Endothelial cell of umbilical vein (primary cell): ENCODE data around the gene H2BK1. TPM values are rescaled to one million over a fixed set of nuclear protein-coding genes. Genes with fewer than 3 reads are reported as not detected.

ENCODE experiments used
- BruUV-seq: library from RNA; stranded (reverse); fragments of 400-500 nt; replicated peaks from 2 replicates; lab custom pipeline; 2021; lab: Mats Ljungman, UMichigan
- CTCF ChIA-PET: fragments of 300-600, 350-600 bp; sonication (Branson Sonifier 250); formaldehyde crosslinking; loops from one replicate; lab custom pipeline; 2021; ENCODE audit warnings: antibody characterized with exemption, inconsistent platforms; lab: Charles Lee
- POLR2A ChIA-PET: fragments of 300-600, 350-600 bp; sonication (Branson Sonifier 250); formaldehyde crosslinking; loops from one replicate; lab custom pipeline; 2021; ENCODE audit warnings: antibody characterized with exemption, inconsistent platforms; lab: Charles Lee
- DNase-seq: peaks from one replicate; pipeline ENCODE4 v3.0.0-alpha.2; 2011; ENCODE audit warnings: low read depth, low spot score
- FAIRE-seq: peaks from 2 replicates; lab custom pipeline; 2011; peaks lifted over from hg19 to GRCh38; lab: Jason Lieb, UNC
- H2AFZ ChIP-seq: 2 replicates; pipeline ENCODE4 v1.6.0; 2012; ENCODE audit warnings: low read depth, low read length, control low read depth, inconsistent platforms
- H3K27ac ChIP-seq: 2 replicates; pipeline ENCODE4 v1.5.1; 2011; ENCODE audit warnings: low read depth, mild to moderate bottlenecking, control low read depth, low read length, moderate library complexity; ENCODE audit not compliant: insufficient read depth
- H3K27me3 ChIP-seq, 2 experiments: 2 replicates each; pipeline versions ENCODE4 v1.6.0 to v1.6.1; 2011; ENCODE audit warnings: low read length in 2 of 2, mixed read lengths in 1 of 2; ENCODE audit not compliant: control insufficient read depth in 2 of 2, insufficient read depth in 2 of 2
- H3K36me3 ChIP-seq, 2 experiments: 2 replicates in 1 of 2; 3 replicates in 1 of 2; pipeline ENCODE4 v1.5.1; 2011; ENCODE audit warnings: low read length in 2 of 2, mild to moderate bottlenecking in 1 of 2, moderate library complexity in 1 of 2; ENCODE audit not compliant: control insufficient read depth in 2 of 2, insufficient read depth in 2 of 2; ENCODE audit errors: extremely low read depth in 1 of 2
- H3K4me1 ChIP-seq: 3 replicates; pipeline ENCODE4 v1.5.1; 2011; ENCODE audit warnings: mild to moderate bottlenecking, low read length; ENCODE audit not compliant: control insufficient read depth, insufficient read depth; ENCODE audit errors: extremely low read depth
- H3K4me2 ChIP-seq: 2 replicates; pipeline ENCODE4 v1.6.1; 2011; ENCODE audit warnings: low read length, control low read depth, mixed read lengths; ENCODE audit not compliant: insufficient read depth
- H3K4me3 ChIP-seq, 3 experiments: fragments of 200-600 bp in 1 of 3; sonication (generic), shearing (Covaris generic) in 1 of 3; replicated peaks in 1 of 3; 2 replicates each; pipeline ENCODE4 v1.5.1; 2011 to 2016; ENCODE audit warnings: control low read depth in 3 of 3, low read length in 3 of 3, mild to moderate bottlenecking in 2 of 3, inconsistent platforms in 1 of 3, low read depth in 1 of 3, moderate library complexity in 1 of 3; ENCODE audit not compliant: insufficient read depth in 1 of 3
- H3K79me2 ChIP-seq: 2 replicates; pipeline ENCODE4 v1.6.0; 2012; ENCODE audit warnings: low read length, inconsistent platforms; ENCODE audit not compliant: control insufficient read depth, insufficient read depth
- H3K9ac ChIP-seq: replicated peaks from 2 replicates; pipeline ENCODE3; 2011; ENCODE audit warnings: low read length, control low read depth; ENCODE audit not compliant: insufficient read depth; ENCODE audit errors: extremely low read depth
- H3K9me1 ChIP-seq: replicated peaks from 3 replicates; pipeline ENCODE4 v1.6.0; 2011; ENCODE audit warnings: mild to moderate bottlenecking, low read length; ENCODE audit not compliant: control insufficient read depth, insufficient read depth; ENCODE audit errors: extremely low read depth
- H3K9me3 ChIP-seq: replicated peaks from 2 replicates; pipeline ENCODE4 v1.5.1; 2012; ENCODE audit warnings: low read length, inconsistent platforms; ENCODE audit not compliant: control insufficient read depth, insufficient read depth
- H4K20me1 ChIP-seq: replicated peaks from 2 replicates; pipeline ENCODE3; 2011; ENCODE audit warnings: mild to moderate bottlenecking, low read length; ENCODE audit not compliant: control insufficient read depth, insufficient read depth; ENCODE audit errors: extremely low read depth
- CTCF ChIP-seq, 2 donors: IDR thresholded peaks; 1 replicate in 1 of 2; 2 replicates in 1 of 2; pipeline ENCODE4 v1.5.1; 2011; ENCODE audit warnings: low read length in 2 of 2, mild to moderate bottlenecking in 2 of 2, moderate library complexity in 2 of 2, control low read depth in 1 of 2, inconsistent platforms in 1 of 2, low read depth in 1 of 2; ENCODE audit not compliant: insufficient read depth in 1 of 2; ENCODE audit errors: extremely low read depth in 1 of 2
- MAX ChIP-seq: IDR thresholded peaks from 2 replicates; pipeline ENCODE4 v1.6.1; 2011; ENCODE audit not compliant: insufficient read depth, insufficient read length
- MYC ChIP-seq: IDR thresholded peaks from one replicate; pipeline ENCODE4 v1.6.1; 2011; ENCODE audit warnings: mild to moderate bottlenecking, low read depth, low read length
- dilution Hi-C: fragments of 300-500 bp; cut with MboI; formaldehyde crosslinking; loops from one replicate; pipeline ENCODE4 v1.15.0; 2019; ENCODE audit warnings: low sequenced_read_pairs; ENCODE audit not compliant: extremely low pct_ligation_motif_present
- intact Hi-C: fragments of 100-400 bp; cut with micrococcal nuclease; formaldehyde crosslinking; loops from one replicate; pipeline ENCODE4 v1.10.0; 2022
- polyA plus RNA-seq, 4 experiments: library from polyadenylated mRNA; depleted of rRNA in 3 of 4; stranded (reverse) in 3 of 4; unstranded in 1 of 4; fragments of >200 nt; gene quantifications; 2 replicates each; pipeline versions ENCODE4 v1.2.1 to v1.2.3, GENCODE V29; 2011 to 2012; ENCODE audit warnings: missing spikeins in 1 of 4
- total RNA-seq: library from RNA; stranded (reverse); gene quantifications from 2 replicates; pipeline ENCODE4 v1.2.3, GENCODE V29; 2021

Gene H2BK1
- total and polyA plus RNA-seq, 2 donors (not counting 3 experiments of a cell fraction or from before 2014, with no cell fraction given), result not detected

GRCh38 chr7:151238924-151239836, 28.9 kb upstream of the H2BK1 start:
- POLR2A ChIA-PET, result no interaction called here
- H3K79me2 ChIP-seq, result peaks cover 22% of the 10 kb centered on the region

More at GRCh38 chr7:151238924-151239836, 28.9 kb upstream of the H2BK1 start:
- intact Hi-C loops, result no loop called here
- Histone ChIP-seq H3K36me3 (peaks cover 3 to 37% of the 10 kb centered on the region in 2 experiments), H3K4me1 (peaks cover under 1% of the 10 kb centered on the region), H3K4me3 (no peak overlapping the region), H4K20me1 (no peaks in the 10 kb centered on the region), H2AFZ (no peak overlapping the region), H3K27ac (no peak overlapping the region), H3K4me2 (no peak overlapping the region), H3K9me1 (no peaks in the 10 kb centered on the region), H3K27me3 (no peaks in the 10 kb centered on the region), H3K9me3 (no peaks in the 10 kb centered on the region), H3K9ac (no peak overlapping the region)
- dilution Hi-C loops, result no loop called here
- CTCF ChIA-PET, result no interaction called here
- no TSS peak for BruUV-seq
- FAIRE-seq, result no peak
- no peak for DNase-seq
- no peak for TF ChIP-seq MYC
- TF ChIP-seq MAX, result no peak
- TF ChIP-seq CTCF (IDR thresholded peaks at IDR 0.05; ENCODE audit: extremely low read depth in 1 of 2, insufficient read depth in 1 of 2, low read depth in 1 of 2, low read length in 2 of 2), result no peak
